HG02610 (cell line): ENCODE data around the gene ATP9A.
"Not testable (repeated sequence)": the region's sequence is repeated elsewhere in the genome, so short reads cannot be mapped to it uniquely, and the experiment has no call there.

Experiments used
- ATAC-seq: cut with Tn5 transposase; IDR thresholded peaks from one replicate; pipeline ENCODE4 v1.9.1; 2021; ENCODE audit warnings: mild to moderate bottlenecking, moderate library complexity; ENCODE audit not compliant: unreplicated experiment

ATP9A gene

DNA sequence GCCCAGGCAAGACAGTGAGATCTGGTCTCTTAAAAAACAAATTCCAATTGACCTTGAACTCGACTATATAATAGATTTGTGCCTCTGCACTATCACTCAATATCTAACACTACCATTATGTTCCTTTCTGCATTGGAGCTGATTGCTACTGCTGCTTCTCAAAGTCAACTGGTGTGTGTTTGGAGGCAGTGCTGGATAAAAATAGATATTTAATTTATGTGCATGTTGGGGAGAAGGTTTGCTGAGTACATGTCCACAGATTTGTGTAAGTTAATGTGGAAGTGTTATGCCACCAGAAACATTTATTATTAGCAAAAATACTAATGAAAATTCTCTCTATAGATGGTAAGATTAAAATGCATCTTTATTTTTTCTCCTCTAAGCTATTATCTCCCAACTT, 39.5 kb downstream of the ATP9A start:
- ATAC-seq = no peak

DNA sequence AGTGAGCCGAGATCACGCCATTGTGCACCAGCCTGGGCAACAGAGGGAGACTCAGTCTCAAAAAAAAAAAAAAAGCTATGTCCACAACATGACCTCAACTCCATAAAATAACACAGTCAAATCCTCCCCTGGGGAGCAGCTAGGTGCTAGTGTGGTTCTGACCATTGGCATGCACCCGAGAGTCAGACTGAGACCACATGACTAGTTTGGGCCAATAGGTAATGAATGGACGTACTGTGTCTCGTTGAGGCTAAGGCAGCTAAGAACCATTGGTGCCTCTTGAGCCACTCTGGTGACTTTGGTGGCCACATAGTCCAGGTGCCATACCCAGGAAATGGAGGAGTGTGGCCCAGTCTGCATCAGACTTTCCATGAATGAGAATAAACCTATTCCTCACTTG, 40.3 kb downstream of the ATP9A start:
- no peak for ATAC-seq

DNA sequence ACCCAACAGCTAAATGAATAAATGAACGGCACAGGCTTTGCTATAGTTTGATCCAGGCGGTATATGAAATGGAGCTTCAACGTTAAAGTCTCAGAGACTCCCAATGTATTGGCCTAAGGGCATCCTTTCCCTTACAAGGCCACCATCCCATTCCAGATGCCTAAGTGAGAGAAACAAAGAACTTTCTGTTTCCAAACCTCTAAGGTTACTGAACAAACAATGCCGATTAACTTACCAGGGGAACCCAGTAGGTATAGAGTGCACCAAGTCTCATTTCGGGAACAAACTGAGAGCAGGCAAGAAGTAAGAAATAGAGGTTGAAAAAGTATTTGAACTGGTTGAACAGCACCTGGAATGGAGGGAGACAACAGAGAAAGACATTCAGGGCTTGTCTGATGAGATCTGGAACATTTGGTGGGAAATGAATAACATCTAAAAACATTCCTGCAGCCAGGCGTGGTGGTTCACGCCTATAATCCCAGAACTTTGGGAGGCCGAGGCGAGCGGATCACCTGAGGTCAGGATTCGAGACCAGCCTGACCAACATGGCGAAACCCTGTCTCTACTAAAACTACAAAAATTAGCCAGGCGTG, 42.5 kb downstream of the ATP9A start:
- ATAC-seq = no peak

DNA sequence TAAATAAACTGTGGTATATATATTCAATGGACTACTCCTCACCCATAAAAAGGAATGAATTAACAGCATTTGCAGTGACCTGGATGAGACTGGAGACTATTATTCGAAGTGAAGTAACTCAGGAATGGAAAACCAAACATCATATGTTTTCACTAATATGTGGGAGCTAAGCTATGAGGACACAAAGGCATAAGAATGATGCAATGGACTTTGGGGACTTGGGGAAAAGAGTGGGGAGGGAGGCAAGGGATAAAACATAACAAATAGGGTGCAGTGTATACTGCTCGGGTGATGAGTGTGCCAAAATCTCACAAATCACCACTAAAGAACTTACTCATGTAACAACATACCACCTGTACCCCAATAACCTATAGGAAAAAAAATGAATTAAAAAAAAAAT, 45.2 kb downstream of the ATP9A start:
- ATAC-seq = not testable (repeated sequence)

DNA sequence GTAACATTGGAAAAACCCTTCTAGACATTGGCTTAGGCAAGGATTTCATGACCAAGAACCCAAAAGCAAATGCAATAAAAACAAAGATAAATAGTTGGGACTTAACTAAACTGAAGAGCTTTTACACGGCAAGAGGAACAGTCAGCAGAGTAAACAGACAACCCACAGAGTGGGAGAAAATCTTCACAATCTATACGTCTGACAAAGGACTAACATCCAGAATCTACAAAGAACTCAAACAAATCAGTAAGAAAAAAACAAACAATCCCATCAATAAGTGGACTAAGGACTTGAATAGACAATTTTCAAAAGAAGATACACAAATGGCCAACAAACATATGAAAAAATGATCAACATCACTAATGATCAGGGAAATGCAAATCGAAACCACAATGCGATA, 45.9 kb downstream of the ATP9A start:
- ATAC-seq = not testable (repeated sequence)

DNA sequence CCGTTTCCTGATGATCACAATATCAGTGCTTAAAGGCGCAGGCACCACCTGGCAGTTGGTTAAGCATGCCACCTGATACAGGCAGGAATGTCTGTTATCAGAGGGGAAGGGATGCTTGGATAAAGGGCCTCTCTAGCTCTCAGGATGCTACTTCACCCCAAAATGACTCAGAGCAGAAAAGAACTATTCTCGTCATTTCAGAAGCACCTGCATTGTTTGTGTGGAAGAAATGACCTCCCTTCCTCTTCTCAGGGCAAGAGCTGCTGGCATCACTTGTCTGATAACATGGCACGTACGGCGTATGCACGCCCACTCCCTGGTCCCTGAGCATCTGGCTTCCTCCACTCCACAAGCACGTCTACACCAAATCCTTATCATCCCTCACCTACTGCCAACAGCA, 47.3 kb downstream of the ATP9A start:
- no peak for ATAC-seq

DNA sequence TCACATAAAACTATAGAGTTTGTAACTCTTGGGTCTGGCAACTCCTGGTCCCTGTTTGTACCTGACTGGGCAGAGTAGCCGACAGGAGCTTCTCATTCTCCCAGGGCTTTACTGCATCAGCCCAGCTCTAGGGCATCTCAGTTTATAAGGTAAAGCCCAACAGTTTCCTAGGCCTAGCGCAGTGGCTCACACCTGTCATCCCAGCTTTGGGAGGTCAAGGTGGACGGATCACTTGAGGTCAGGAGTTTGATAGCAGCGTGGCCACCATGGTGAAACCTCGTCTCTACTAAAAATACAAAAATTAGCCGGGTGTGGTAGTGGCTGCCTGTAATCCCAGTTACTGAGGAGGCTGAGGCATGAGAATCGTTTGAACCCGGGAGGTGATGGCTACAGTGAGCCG, 47.8 kb downstream of the ATP9A start:
- ATAC-seq = no peak

DNA sequence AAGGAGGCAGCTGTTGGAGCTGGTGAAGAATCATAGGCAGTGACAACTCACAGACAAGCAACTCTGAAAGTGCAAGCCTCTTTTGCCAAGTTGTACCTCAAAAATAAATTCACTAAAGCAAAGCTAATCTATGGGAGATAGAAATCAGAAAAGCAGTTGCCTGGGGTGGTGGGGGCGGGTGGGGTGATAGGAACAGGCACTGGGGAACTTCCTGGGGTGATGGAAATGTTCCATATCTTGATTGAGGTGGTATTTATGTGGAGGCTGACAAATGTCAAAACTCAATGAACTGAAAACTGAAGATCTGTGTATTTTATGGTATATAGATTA, 52.4 kb downstream of the ATP9A start:
- ATAC-seq = no peak

DNA sequence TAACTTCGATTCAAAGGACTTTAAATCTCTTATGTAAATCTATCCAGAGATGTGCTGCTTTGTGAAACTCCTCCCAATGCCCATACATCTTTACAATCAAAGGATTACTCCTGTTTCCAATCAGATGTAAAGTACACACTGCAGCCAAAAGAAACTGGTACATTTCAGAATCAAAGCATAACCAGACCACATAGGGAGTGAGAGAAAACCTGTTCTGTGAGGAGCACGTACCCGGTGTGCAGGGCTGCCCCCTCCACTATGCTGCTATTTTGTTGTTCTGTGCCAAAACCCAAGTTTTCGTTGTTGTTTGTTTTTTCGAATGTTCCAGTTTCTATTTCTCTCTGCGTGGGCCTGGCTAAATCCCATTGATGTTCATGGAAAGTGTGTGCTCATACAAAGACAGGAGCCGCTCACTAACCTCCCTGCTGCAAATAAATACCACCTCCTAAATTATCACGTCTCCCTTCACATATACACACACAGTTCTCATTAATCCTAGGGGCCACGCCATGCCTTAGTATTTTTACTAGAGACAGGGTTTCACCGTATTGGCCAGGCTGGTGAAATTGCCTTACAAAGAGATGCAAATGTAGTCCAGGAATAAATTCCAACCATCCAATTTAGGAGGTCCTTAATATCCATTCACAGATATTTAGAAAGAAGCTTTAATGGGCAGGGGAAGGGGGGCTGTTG, 52.9 kb downstream of the ATP9A start:
- ATAC-seq = no peak

DNA sequence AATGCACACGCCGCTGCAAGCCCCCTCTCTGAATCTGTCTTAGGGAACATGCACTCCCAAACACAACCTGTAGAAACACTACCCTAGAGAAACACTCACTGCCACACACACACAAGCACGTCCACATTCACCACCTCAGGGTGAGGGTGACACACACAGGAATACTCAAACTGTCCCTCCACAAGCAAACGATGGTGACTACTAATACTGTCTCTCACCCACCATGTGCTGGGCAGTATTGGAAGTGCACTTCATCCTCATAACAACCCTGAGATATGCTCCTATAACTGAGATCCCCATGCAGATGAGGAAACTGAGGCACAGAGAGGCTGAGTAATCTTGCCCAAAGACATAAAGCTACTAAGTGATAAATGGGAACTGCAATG, 55.0 kb downstream of the ATP9A start:
- ATAC-seq = no peak

DNA sequence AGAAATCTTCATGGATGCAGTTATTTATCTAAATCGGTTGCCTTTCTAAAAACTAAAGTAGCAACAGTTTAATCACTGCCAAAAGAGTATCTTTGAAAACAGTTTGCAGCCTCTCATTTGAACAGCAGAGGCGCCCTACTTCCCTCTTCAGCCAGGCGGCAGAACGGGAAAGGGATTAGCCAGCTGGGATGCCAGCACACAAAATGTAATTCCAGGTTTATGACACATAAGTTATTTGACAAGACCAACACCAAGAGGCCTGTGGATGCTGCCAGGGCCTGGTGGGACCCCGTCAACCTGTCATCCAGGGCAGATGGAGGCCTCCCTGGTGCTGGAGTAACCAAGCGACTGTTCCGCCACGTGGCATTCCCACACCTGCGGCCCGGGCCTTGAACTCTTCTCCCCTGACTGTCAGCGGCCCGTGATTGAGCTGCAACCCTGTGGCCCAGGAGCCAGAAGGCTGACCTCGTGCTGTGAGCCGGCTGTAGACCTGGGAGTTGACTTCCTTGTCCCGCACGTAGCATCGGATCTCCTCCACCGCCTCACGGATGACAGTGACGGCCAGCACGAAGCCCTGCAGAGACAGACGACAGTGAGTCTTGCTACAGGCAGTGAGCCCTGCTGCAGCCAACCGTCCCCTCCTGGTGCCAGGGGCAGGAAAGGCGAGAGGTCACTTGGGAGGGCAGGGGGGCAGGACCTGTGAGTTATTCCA, 55.5 kb downstream of the ATP9A start:
- ATAC-seq = no peak

DNA sequence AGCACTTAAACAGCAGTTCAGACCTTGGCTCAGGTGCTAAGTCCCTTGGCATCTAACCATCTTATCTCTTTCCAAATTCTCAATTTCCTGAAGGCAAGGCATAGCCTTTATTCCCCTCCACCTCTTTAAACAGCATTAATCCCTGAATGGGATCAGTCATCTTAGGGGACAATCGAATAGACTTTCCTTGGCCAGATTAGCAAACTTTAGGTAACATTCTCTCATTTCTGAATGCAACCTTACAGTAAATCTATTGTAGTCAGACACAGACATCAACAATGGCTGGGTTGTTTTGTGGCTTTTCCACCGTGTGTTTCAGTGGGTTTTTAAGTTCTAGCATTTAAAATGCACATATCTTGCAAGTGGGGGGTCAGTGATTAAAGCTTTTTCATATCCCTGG, 56.8 kb downstream of the ATP9A start:
- no peak for ATAC-seq

DNA sequence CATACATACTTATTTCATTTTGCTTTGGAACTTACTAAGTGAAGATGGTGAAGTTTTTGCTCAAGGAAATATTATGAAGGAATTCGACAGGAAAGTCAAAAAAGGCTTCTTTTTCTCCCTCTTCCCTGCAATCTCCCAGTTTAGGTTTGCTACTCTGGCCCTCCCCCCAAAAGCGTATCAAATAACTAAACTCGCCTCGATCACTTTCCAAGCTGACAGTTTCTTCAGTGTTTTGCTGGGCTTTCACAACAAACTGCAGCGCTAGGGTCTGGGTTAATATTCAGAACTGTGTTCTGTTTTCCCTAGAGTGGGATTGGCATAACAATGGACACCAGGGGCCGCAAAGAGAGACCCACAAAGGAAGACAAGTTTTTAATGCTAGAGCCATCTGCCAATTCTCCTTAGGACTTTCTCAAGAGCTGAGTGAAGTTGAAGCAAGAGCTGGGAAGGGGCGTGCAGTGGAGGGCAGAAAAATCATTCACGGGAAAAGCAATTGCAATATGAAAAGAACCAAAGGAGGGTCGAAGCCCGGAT, 57.8 kb downstream of the ATP9A start:
- ATAC-seq = no peak

DNA sequence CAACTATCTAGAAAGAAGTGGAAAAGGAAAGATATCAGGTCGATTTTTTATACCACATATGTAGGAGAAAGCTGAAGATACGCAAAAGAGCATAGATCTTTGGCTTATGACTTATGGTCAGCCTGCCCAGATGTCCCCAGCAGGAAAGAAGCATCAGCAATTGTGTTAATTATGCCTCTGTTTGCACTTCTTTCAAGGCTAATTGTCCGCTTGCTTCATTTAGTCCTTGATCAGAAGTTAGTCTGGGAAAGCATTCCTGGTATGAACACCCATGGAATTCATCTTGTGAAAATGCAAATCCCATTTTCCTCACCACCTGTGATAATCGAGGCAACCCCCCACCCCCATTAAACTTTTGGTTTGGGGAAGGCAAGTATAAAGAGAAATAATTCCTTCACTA, 62.8 kb downstream of the ATP9A start:
- no peak for ATAC-seq

DNA sequence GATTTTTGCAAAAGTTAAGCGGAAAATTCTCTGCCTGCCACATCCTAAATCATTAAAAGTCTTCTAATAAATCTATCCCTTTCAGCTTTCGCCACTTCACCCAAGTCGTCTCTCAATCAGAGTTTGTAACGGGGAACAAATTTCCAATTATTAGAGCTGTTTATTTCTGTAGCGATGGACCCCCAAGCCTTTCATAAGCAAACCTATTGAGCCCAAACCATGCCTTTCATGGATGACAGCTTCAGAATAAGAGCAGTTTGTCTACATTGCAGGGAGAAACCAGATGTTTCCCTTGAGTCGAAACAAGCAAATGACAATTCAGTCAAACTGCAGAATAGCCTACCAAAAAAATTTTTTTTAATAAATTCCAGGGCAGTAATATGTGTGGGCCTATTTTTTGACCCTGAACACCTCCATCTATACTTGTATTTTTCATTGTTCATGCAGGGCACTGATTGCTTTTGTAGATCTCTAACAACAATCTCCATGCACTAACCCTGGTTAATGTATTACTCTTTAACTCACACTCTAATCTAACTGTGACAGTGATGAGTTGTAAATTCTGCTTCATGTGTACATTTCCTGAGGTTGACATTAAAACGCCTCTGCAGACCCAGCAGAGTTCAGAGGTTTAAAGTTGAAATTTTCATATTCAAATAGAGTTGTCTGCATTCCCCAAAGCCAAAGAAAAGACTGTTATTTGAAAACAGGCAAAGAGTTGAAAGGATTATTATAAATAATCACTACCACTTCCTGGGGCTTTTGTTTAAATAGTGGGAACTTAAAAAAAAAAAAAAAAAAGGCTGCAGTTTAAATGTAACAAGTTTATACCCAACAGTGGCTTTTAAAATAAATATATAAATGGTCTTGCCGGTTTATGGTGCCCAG, 64.5 kb downstream of the ATP9A start:
- no peak for ATAC-seq

DNA sequence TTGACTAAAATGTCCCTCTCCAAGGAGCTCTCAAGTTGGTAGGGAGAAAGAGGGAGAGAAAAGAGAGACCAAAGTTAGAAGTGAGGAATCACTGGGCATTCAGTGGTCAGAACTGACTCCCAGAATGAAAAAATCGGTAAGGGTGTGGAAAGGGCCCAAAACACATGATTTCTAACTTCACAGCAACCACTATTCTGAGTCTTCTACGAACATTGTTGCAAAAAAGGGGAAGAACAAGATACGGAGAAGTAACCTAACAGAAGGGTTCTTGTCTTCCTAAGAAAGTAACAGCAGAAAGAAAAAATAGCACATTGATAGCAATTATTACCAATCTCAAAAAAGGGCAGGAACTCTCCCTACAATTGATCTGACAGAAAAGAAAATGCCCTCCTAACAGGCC, 65.6 kb downstream of the ATP9A start:
- no peak for ATAC-seq

DNA sequence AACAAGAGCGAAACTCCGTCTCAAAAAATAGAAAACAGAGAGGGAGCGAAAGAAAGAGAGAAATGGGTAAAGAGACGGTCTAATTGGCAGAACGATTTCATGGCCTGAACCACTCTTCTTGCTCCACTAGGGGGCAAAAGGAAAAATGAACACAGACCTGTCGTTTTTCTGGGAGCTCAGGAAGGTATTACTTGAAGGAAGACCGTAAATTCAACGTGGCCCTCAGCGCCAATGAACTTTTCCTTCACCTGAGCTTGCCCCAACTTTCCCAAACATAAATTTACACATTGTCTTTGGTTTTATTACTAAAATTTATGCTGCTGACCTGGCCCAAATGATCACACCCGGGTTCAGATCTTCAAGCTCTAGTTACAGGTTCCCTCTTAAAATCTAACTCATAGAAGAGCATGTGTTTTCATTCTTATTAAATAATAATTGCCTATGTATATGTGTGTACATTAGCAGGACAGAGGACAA, 67.3 kb downstream of the ATP9A start:
- ATAC-seq = no peak

DNA sequence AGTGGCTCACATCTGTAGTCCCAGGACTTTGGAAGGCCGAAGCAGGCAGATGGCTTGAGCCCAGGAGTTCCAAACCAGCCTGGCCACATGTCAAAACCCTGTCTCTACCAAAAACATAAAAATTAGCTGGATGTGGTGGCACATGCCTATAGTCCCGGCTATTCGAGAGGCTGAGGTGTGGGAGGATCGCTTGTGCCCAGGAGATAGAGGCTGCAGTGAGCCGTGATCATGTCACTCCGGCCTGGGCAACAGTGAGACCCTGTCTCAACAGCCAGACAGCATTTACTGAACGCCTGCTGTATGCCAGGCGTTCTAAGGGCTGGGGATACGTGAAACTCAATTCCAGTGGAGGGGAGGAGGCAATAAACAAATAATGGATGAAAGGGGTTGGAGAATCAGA, 69.9 kb downstream of the ATP9A start:
- no peak for ATAC-seq

DNA sequence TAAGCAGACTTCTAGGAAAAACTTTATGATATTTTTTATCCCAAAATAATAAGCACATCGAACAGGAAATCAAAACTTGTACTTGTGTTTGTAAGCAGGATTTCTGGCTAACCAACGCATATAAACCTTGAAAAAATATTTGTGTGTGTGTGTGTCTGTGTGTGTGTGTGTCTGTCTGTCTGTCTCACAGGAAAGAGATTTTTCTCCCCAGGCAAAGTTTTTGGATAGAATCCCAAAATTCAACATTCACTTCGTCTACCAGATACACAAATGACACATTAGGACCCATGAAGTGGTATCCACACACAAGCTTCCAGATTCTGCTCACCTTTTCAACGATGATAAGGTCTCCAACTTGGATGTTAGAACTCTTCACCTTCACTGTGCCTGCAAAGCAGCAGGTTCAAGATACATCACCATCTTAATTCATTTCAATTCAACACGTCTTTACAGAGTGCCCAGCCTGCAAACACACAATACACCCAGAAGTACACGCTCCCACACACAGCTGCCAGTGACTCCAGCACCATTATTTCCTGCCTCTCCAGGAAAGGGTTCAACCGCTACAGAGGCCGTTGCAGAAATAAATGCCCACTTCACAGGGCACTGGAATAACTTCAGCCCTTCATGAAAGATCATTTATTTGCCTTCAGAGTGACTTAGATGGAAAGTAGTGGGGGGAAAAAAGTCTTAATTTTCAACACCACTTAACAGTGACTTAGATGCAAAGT, 70.9 kb downstream of the ATP9A start:
- ATAC-seq = no peak

DNA sequence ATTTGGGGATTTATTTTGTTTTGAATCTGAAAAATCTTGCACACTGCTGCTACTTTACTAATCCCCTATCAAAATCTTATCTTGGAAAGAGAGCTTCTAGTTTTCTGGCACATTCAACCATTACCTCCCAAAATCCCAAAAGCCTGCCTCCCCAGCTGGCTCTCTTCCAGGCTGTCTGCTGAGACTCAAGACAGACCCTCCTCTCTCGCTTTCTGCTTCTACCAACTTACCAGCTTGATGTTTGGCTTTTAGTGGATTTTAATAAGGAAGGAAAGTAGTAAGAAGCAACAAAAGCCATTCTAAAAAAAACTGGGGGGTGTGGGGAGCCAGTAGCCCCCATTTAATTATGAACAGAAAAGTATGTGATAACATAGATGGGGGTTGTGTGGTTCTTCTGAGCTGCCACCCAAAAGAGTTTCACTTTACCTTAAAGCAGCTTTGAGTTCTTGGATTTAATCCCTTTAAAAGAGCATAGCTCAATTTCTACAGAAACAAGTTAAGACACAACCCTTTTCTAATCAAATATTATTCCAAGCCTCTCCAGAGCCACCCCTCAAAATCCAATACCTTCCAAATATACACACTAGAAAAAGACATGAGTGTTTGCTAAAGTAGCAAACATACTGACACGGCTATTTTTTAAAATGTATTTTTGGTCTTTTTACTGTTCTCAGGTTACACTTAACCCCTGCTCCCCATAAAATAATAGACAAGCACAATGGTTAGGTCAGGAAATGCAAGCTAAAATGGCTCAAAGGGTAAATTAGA, 71.7 kb downstream of the ATP9A start:
- no peak for ATAC-seq
